ENCODE measurements around the gene FOXP1. TPM values are rescaled to one million over a fixed set of nuclear protein-coding genes. Genes with fewer than 3 reads are reported as not detected.

The FOXP1 gene
- total RNA-seq, 2 donors from 2014 or later, result 41.7 to 94.3 TPM

- H3K27ac Mint-ChIP-seq, result no peak overlapping the region
- H3K36me3 Mint-ChIP-seq (ENCODE audit: low read depth), result no peaks in the 10 kb centered on the region
- Histone ChIP-seq H3K9me3 (ENCODE audit: control insufficient read depth, low read length) (no peaks in the 10 kb centered on the region), H3K36me3 (ENCODE audit: control insufficient read depth, insufficient read depth, low read length) (no peaks in the 10 kb centered on the region), H3K9ac (ENCODE audit: extremely low read depth, low read length, poor library complexity, severe bottlenecking) (no peak overlapping the region), H3K4me3 (ENCODE audit: low read length) (peak overlapping the region; percentile 42), H3K27me3 (ENCODE audit: control insufficient read depth, insufficient read depth, low read length, poor library complexity, severe bottlenecking) (peaks cover 6% of the 10 kb centered on the region), H3K27ac (ENCODE audit: low read depth, low read length) (no peak overlapping the region), H3K4me1 (ENCODE audit: control insufficient read depth, insufficient read depth, low read length) (peaks cover 15% of the 10 kb centered on the region)
- WGBS, 2 experiments (ENCODE audit: insufficient coverage in 1 of 2, insufficient read length in 1 of 2), result 60 to 74% methylated on average over 1 to 4 of the region's 4 CpGs
- DNase-seq, result no peak
- no peaks in the 10 kb centered on the region for H3K9me3 Mint-ChIP-seq
- peaks cover 63% of the 10 kb centered on the region for H3K4me1 Mint-ChIP-seq
- no peak overlapping the region for H3K4me3 Mint-ChIP-seq
- no peak for TF ChIP-seq CTCF (conservative IDR thresholded peaks at IDR 0.05)
- H3K27me3 Mint-ChIP-seq (ENCODE audit: insufficient read depth), result no peaks in the 10 kb centered on the region
These were observed 522.5 kb downstream of the FOXP1 start for GRCh38 chr3:71061037-71061436.

- no peaks in the 10 kb centered on the region for H3K9me3 ChIP-seq (ENCODE audit: control insufficient read depth, low read length)
- no peak overlapping the region for H3K27ac ChIP-seq (ENCODE audit: low read depth, low read length)
- no peak overlapping the region for H3K27ac Mint-ChIP-seq
- H3K27me3 ChIP-seq (ENCODE audit: control insufficient read depth, insufficient read depth, low read length, poor library complexity, severe bottlenecking), result peaks cover 1% of the 10 kb centered on the region
- H3K27me3 Mint-ChIP-seq (ENCODE audit: insufficient read depth), result no peaks in the 10 kb centered on the region
- no peak for DNase-seq
- H3K9ac ChIP-seq (ENCODE audit: extremely low read depth, low read length, poor library complexity, severe bottlenecking), result no peak overlapping the region
- peak overlapping the region; percentile 42 for H3K4me3 ChIP-seq (ENCODE audit: low read length)
- TF ChIP-seq CTCF (conservative IDR thresholded peaks at IDR 0.05), result no peak
- H3K4me3 Mint-ChIP-seq, result no peak overlapping the region
- H3K4me1 Mint-ChIP-seq, result peaks cover 64% of the 10 kb centered on the region
- 82 to 85% methylated on average over 1 to 2 of the region's 2 CpGs for WGBS, 2 experiments (ENCODE audit: insufficient coverage in 1 of 2, insufficient read length in 1 of 2)
- no peaks in the 10 kb centered on the region for H3K36me3 Mint-ChIP-seq (ENCODE audit: low read depth)
- H3K9me3 Mint-ChIP-seq, result no peaks in the 10 kb centered on the region
- no peaks in the 10 kb centered on the region for H3K36me3 ChIP-seq (ENCODE audit: control insufficient read depth, insufficient read depth, low read length)
- H3K4me1 ChIP-seq (ENCODE audit: control insufficient read depth, insufficient read depth, low read length), result peaks cover 13% of the 10 kb centered on the region
These were observed 523.0 kb downstream of the FOXP1 start for GRCh38 chr3:71060536-71060935.

- no peak overlapping the region for H3K4me3 ChIP-seq (ENCODE audit: low read length)
- H3K9ac ChIP-seq (ENCODE audit: extremely low read depth, low read length, poor library complexity, severe bottlenecking), result no peak overlapping the region
- Mint-ChIP-seq H3K9me3 (no peaks in the 10 kb centered on the region), H3K27ac (no peak overlapping the region), H3K27me3 (ENCODE audit: insufficient read depth) (no peaks in the 10 kb centered on the region), H3K4me3 (no peak overlapping the region), H3K4me1 (peaks cover 76% of the 10 kb centered on the region), H3K36me3 (ENCODE audit: low read depth) (peaks cover 12% of the 10 kb centered on the region)
- H3K27me3 ChIP-seq (ENCODE audit: control insufficient read depth, insufficient read depth, low read length, poor library complexity, severe bottlenecking), result no peaks in the 10 kb centered on the region
- DNase-seq, result no peak
- H3K4me1 ChIP-seq (ENCODE audit: control insufficient read depth, insufficient read depth, low read length), result peaks cover 13% of the 10 kb centered on the region
- no peaks in the 10 kb centered on the region for H3K36me3 ChIP-seq (ENCODE audit: control insufficient read depth, insufficient read depth, low read length)
- H3K9me3 ChIP-seq (ENCODE audit: control insufficient read depth, low read length), result no peaks in the 10 kb centered on the region
- TF ChIP-seq CTCF (conservative IDR thresholded peaks at IDR 0.05), result no peak
- 79 to 100% methylated on average over 3 to 4 of the region's 4 CpGs for WGBS, 2 experiments (ENCODE audit: insufficient coverage in 1 of 2, insufficient read length in 1 of 2)
- H3K27ac ChIP-seq (ENCODE audit: low read depth, low read length), result no peak overlapping the region
These were observed 526.0 kb downstream of the FOXP1 start for GRCh38 chr3:71057526-71057894.
